Thyroid gland (tissue), 4 donors: ENCODE measurements around the gene ZFHX2. TPM values are rescaled to one million over a fixed set of nuclear protein-coding genes. Genes with fewer than 3 reads are reported as not detected.
"Not testable (repeated sequence)": the region's sequence is repeated elsewhere in the genome, so short reads cannot be mapped to it uniquely, and the experiment has no call there.

Experiments used
- DNase-seq, 2 donors: peaks; one replicate each; pipeline ENCODE4 v3.0.0-alpha.2; 2019
- H3K27ac ChIP-seq, 3 donors: fragments of 200-600 bp; sonication (generic); 1 replicate in 2 of 3; 2 replicates in 1 of 3; pipeline ENCODE4 v1.5.1; 2016 to 2019; ENCODE audit warnings: mild to moderate bottlenecking in 1 of 3, moderate library complexity in 1 of 3
- H3K27me3 ChIP-seq: fragments of 200-600 bp; sonication (generic); one replicate; pipeline ENCODE4 v1.5.1; 2019
- H3K36me3 ChIP-seq, 2 donors: fragments of 200-600 bp; sonication (generic); one replicate each; pipeline ENCODE4 v1.5.1; 2016 to 2019
- H3K4me1 ChIP-seq, 2 donors: fragments of 200-600 bp; sonication (generic); one replicate each; pipeline ENCODE4 v1.5.1; 2017 to 2019
- H3K4me3 ChIP-seq, 3 donors: fragments of 200-600 bp; sonication (generic); replicated peaks in 1 of 3; 1 replicate in 2 of 3; 2 replicates in 1 of 3; pipeline ENCODE4 v1.5.1; 2016; ENCODE audit warnings: mild to moderate bottlenecking in 1 of 3
- H3K9me3 ChIP-seq: fragments of 200-600 bp; sonication (generic); one replicate; pipeline ENCODE4 v1.5.1; 2017
- POLR2A ChIP-seq, 2 donors: fragments of 450-650 bp; IDR thresholded peaks; one replicate each; pipeline ENCODE4 v1.6.1; 2017; ENCODE audit warnings: antibody characterized with exemption in 2 of 2, mild to moderate bottlenecking in 2 of 2, moderate library complexity in 1 of 2
- WGBS, 2 donors: methylation state at CpG; one replicate each; pipeline ENCODE4 v1.1.5; 2017; 5-methylcytosine and 5-hydroxymethylcytosine counted together
- intact Hi-C: fragments of 100-400 bp; cut with DNase I; formaldehyde crosslinking; loops from one replicate; pipeline ENCODE4 v1.15.1; 2023
- total RNA-seq, 4 donors: library from RNA; depleted of rRNA; stranded (reverse); fragments of >200 nt; gene quantifications; one replicate each; pipeline ENCODE4 v1.2.3, GENCODE V29; 2016
- TF ChIP-seq, protein P1 (sequence below), 6 experiments: fragments of 200-600 bp in 3 of 6; fragments of 450-650 bp in 3 of 6; sonication (generic) in 3 of 6; IDR thresholded peaks; one replicate each; pipeline ENCODE4 v1.5.1; 2016 to 2019; ENCODE audit warnings: antibody characterized with exemption in 6 of 6, mild to moderate bottlenecking in 2 of 6, inconsistent platforms in 1 of 6, moderate library complexity in 1 of 6

The ZFHX2 gene
- total RNA-seq = 1 to 10 TPM in 3 of 4 donors, under 1 TPM in 1; 0.46 to 2.3 (median 1.4) TPM

DNA sequence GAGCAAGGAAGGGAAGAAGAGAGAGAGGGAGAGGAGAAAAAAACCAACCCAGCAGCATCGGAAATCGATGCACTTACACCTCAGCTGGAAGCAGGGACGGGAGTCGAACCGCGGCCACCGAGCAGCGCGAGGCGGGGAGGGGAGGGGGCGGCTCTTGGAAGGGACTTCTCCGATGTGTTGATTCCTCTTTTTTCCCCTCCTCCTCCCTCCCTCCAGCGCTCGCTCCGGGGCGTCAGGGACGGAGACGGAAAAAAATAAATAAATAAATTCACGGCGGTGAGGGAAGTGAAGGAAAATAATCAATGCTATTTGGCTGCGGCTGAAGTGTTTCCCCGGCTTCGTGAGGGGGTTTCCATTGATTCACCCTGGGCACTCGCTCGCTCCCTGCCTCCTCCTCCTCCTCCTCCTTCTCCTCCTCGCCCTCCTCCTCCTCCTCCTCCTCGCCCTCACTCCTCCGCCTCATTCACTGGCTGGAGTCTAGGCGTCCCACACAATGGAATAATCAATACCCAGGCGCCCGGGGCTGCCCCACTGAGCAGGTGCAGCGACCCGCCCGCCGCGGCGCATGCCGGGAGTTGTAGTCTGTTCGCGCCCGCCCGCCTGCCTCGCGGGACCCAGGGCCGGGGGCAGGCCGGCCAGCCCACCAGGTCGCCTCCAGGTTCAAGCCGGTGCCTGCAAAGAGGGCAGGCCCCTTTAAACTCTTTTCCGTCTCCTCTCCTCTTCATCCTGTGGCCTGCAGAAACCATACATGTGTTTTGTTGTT is at the start of gene ZFHX2:
TSS of gene ZFHX2 (minus strand) at position 500 of the 763 bp plus-strand sequence. CDS start 16,440 bp downstream, outside the sequence.
- TF ChIP-seq, protein P1, sequence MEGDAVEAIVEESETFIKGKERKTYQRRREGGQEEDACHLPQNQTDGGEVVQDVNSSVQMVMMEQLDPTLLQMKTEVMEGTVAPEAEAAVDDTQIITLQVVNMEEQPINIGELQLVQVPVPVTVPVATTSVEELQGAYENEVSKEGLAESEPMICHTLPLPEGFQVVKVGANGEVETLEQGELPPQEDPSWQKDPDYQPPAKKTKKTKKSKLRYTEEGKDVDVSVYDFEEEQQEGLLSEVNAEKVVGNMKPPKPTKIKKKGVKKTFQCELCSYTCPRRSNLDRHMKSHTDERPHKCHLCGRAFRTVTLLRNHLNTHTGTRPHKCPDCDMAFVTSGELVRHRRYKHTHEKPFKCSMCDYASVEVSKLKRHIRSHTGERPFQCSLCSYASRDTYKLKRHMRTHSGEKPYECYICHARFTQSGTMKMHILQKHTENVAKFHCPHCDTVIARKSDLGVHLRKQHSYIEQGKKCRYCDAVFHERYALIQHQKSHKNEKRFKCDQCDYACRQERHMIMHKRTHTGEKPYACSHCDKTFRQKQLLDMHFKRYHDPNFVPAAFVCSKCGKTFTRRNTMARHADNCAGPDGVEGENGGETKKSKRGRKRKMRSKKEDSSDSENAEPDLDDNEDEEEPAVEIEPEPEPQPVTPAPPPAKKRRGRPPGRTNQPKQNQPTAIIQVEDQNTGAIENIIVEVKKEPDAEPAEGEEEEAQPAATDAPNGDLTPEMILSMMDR (IDR thresholded peaks at IDR 0.05) = no peak
- peak in 1 of 2 donors; percentile 49 for TF ChIP-seq POLR2A (IDR thresholded peaks at IDR 0.05)
- Histone ChIP-seq H3K4me3 (peak within 1 kb of the TSS; percentile 23 to 68 (median 56)), H3K4me1 (peaks cover 14 to 17% of the 10 kb centered on the region in 2 donors), H3K27me3 (no peaks in the 10 kb centered on the region), H3K27ac (peak within 1 kb of the TSS; percentile 17 to 49 (median 45)), H3K36me3 (no peaks in the 10 kb centered on the region), H3K9me3 (no peaks in the 10 kb centered on the region)
- intact Hi-C loops = no loop called here
- 1% methylated on average over 48 to 49 of the region's 49 CpGs for WGBS, 2 donors
- peak; percentile 75 to 77 for DNase-seq

DNA sequence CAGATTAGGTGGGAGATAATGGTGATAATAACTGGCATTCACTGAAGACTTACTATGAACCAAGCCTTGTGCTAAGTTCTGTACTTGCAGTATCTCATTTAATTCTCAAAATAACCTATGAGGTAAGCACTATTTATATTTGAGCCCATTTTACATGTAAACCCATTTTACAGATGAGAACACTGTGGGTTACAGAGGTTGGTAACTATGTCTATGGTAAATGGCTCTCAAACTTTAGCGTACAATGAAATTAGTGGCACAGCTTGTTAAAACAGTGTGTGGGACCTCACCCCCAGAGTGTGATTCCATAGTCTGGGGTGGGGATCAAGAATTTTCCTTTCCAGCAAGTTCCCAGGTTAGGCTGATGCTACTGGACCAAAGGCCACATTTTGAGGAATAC is 49.2 kb upstream of the ZFHX2 start:
- H3K27me3 ChIP-seq = no peaks in the 10 kb centered on the region
- no peak overlapping the region for H3K4me3 ChIP-seq
- DNase-seq = no peak
- no peaks in the 10 kb centered on the region for H3K36me3 ChIP-seq
- intact Hi-C loops = no loop called here
- TF ChIP-seq POLR2A (IDR thresholded peaks at IDR 0.05) = no peak
- TF ChIP-seq, protein P1 (IDR thresholded peaks at IDR 0.05) = no peak
- no peaks in the 10 kb centered on the region for H3K4me1 ChIP-seq
- no peaks in the 10 kb centered on the region for H3K9me3 ChIP-seq
- H3K27ac ChIP-seq = no peak overlapping the region
- WGBS, 2 donors = 94 to 100% methylated on average over 1 of the region's 1 CpG

DNA sequence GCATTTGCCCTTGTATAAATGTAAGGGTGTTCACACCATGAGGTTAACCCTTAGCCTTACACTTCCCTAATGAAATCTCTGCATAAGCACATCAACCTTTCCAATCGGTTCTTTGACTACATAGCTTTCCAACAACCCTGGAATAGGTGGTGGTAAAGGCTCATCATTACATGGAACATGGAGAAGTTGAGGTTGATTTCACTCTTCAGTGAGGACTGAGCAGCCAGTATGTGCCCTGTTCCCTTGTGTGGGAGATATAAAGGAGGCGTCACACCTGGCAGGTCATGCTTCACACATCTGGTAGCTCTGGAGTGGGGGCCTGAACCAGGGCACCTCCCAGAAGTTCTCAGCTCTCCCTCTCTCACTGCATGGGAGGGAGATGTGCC is 48.8 kb upstream of the ZFHX2 start:
- no peaks in the 10 kb centered on the region for H3K9me3 ChIP-seq
- intact Hi-C loops = no loop called here
- no peak overlapping the region for H3K4me3 ChIP-seq
- no peak for DNase-seq
- no peaks in the 10 kb centered on the region for H3K4me1 ChIP-seq
- TF ChIP-seq, protein P1 (IDR thresholded peaks at IDR 0.05) = no peak
- TF ChIP-seq POLR2A (IDR thresholded peaks at IDR 0.05) = no peak
- no peak overlapping the region for H3K27ac ChIP-seq
- no peaks in the 10 kb centered on the region for H3K27me3 ChIP-seq
- WGBS, 2 donors = 81 to 83% methylated on average over 2 of the region's 2 CpGs
- H3K36me3 ChIP-seq = no peaks in the 10 kb centered on the region

DNA sequence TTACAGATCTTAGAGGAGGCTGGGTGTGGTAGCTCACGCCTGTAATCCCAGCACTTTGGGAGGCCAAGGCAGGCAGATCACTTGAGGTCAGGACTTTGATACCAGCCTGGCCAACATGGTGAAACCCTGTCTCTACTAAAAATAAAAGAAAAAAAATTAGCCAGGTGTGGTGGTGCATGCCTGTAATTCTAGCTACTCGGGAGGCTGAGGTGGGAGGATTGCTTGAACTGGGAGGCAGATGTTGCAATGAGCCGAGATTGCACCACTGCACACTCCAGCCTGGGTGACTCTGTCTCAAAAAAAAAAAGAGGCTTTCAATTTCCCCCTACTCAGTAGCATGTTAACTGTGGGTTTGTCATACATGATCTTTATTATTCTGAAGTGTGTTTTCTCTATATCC is 42.6 kb upstream of the ZFHX2 start:
- intact Hi-C loops, H3K4me3 ChIP-seq, DNase-seq, H3K4me1 ChIP-seq, H3K27ac ChIP-seq, H3K36me3 ChIP-seq, H3K9me3 ChIP-seq, H3K27me3 ChIP-seq: not testable (repeated sequence)
- WGBS, 2 donors = 85 to 88% methylated on average over 3 of the region's 3 CpGs

DNA sequence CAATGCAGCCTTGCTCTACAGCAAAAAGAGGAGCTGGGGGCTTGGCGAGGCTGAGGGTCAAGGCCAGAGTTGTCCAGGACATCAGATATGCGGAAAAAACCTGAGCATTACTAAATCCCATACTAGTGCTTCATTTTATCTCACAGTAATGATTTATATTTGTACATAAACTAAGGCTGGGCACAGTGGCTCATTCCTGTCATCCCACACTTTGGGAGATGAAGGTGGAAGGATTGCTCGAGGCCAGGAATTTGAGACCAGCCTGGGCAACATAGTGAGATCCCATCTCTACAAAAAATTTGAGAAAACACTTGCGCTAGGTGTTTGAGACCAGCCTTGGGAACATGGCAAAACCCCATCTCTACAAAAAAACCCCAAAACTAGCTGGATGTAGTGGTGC is 38.6 kb upstream of the ZFHX2 start:
- H3K4me1 ChIP-seq = peaks cover 0 to 6% of the 10 kb centered on the region in 2 donors
- H3K36me3 ChIP-seq = no peaks in the 10 kb centered on the region
- 90 to 97% methylated on average over 4 of the region's 4 CpGs for WGBS, 2 donors
- TF ChIP-seq, protein P1 (IDR thresholded peaks at IDR 0.05) = no peak
- TF ChIP-seq POLR2A (IDR thresholded peaks at IDR 0.05) = no peak
- H3K4me3 ChIP-seq = no peak overlapping the region
- no peaks in the 10 kb centered on the region for H3K27me3 ChIP-seq
- no peak overlapping the region for H3K27ac ChIP-seq
- no peak for DNase-seq
- intact Hi-C loops = no loop called here
- no peaks in the 10 kb centered on the region for H3K9me3 ChIP-seq
